ENCODE data around the gene BMP2K.

The BMP2K gene

GRCh38 chr4:78766026-78766425 lies 10.1 kb upstream of the BMP2K start:
- no peaks in the 10 kb centered on the region for H3K36me3 ChIP-seq (ENCODE audit: control insufficient read depth, low read depth, low read length)
- no peaks in the 10 kb centered on the region for H3K27me3 ChIP-seq (ENCODE audit: control insufficient read depth, insufficient read depth, low read length)
- H3K4me3 ChIP-seq (ENCODE audit: low read length) = no peak overlapping the region
- H3K9ac ChIP-seq (ENCODE audit: low read length) = no peak overlapping the region
- H3K27ac ChIP-seq (ENCODE audit: low read length) = no peak overlapping the region
- H3K9me3 ChIP-seq (ENCODE audit: control insufficient read depth, low read depth, low read length) = no peaks in the 10 kb centered on the region
- peaks cover 3% of the 10 kb centered on the region for H3K4me1 ChIP-seq (ENCODE audit: control insufficient read depth, low read depth, low read length)

- Histone ChIP-seq H3K9me3 (ENCODE audit: control insufficient read depth, low read depth, low read length) (no peaks in the 10 kb centered on the region), H3K4me1 (ENCODE audit: control insufficient read depth, low read depth, low read length) (peaks cover 3% of the 10 kb centered on the region), H3K4me3 (ENCODE audit: low read length) (no peak overlapping the region), H3K9ac (ENCODE audit: low read length) (no peak overlapping the region), H3K36me3 (ENCODE audit: control insufficient read depth, low read depth, low read length) (no peaks in the 10 kb centered on the region), H3K27ac (ENCODE audit: low read length) (no peak overlapping the region), H3K27me3 (ENCODE audit: control insufficient read depth, insufficient read depth, low read length) (no peaks in the 10 kb centered on the region)
Observed at GRCh38 chr4:78766650-78767049, 9.5 kb upstream of the BMP2K start.

- Histone ChIP-seq H3K27me3 (ENCODE audit: control insufficient read depth, insufficient read depth, low read length) (no peaks in the 10 kb centered on the region), H3K27ac (ENCODE audit: low read length) (no peak overlapping the region), H3K4me1 (ENCODE audit: control insufficient read depth, low read depth, low read length) (peaks cover 3% of the 10 kb centered on the region), H3K9ac (ENCODE audit: low read length) (no peak overlapping the region), H3K9me3 (ENCODE audit: control insufficient read depth, low read depth, low read length) (no peaks in the 10 kb centered on the region), H3K4me3 (ENCODE audit: low read length) (no peak overlapping the region), H3K36me3 (ENCODE audit: control insufficient read depth, low read depth, low read length) (no peaks in the 10 kb centered on the region)
Observed at GRCh38 chr4:78767350-78767749, 8.8 kb upstream of the BMP2K start.

- Histone ChIP-seq H3K4me1 (ENCODE audit: control insufficient read depth, low read depth, low read length) (peaks cover 3% of the 10 kb centered on the region), H3K9ac (ENCODE audit: low read length) (no peak overlapping the region), H3K9me3 (ENCODE audit: control insufficient read depth, low read depth, low read length) (no peaks in the 10 kb centered on the region), H3K27me3 (ENCODE audit: control insufficient read depth, insufficient read depth, low read length) (no peaks in the 10 kb centered on the region), H3K27ac (ENCODE audit: low read length) (no peak overlapping the region), H3K36me3 (ENCODE audit: control insufficient read depth, low read depth, low read length) (no peaks in the 10 kb centered on the region), H3K4me3 (ENCODE audit: low read length) (no peak overlapping the region)
Observed at GRCh38 chr4:78768452-78769180, 7.5 kb upstream of the BMP2K start.

- H3K9me3 ChIP-seq (ENCODE audit: control insufficient read depth, low read depth, low read length) = no peaks in the 10 kb centered on the region
- no peak overlapping the region for H3K4me3 ChIP-seq (ENCODE audit: low read length)
- H3K36me3 ChIP-seq (ENCODE audit: control insufficient read depth, low read depth, low read length) = no peaks in the 10 kb centered on the region
- H3K4me1 ChIP-seq (ENCODE audit: control insufficient read depth, low read depth, low read length) = peaks cover 10% of the 10 kb centered on the region
- H3K9ac ChIP-seq (ENCODE audit: low read length) = no peak overlapping the region
- H3K27ac ChIP-seq (ENCODE audit: low read length) = no peak overlapping the region
- H3K27me3 ChIP-seq (ENCODE audit: control insufficient read depth, insufficient read depth, low read length) = no peaks in the 10 kb centered on the region
Observed at GRCh38 chr4:78770091-78770642, 6.0 kb upstream of the BMP2K start.

- H3K9me3 ChIP-seq (ENCODE audit: control insufficient read depth, low read depth, low read length) = no peaks in the 10 kb centered on the region
- no peaks in the 10 kb centered on the region for H3K36me3 ChIP-seq (ENCODE audit: control insufficient read depth, low read depth, low read length)
- no peak overlapping the region for H3K4me3 ChIP-seq (ENCODE audit: low read length)
- no peak overlapping the region for H3K27ac ChIP-seq (ENCODE audit: low read length)
- no peak overlapping the region for H3K9ac ChIP-seq (ENCODE audit: low read length)
- H3K27me3 ChIP-seq (ENCODE audit: control insufficient read depth, insufficient read depth, low read length) = no peaks in the 10 kb centered on the region
- peaks cover 8% of the 10 kb centered on the region for H3K4me1 ChIP-seq (ENCODE audit: control insufficient read depth, low read depth, low read length)
Observed at GRCh38 chr4:78772526-78773091, 3.5 kb upstream of the BMP2K start.

GRCh38 chr4:78774417-78774816 lies 1.7 kb upstream of the BMP2K start:
- peaks cover 8% of the 10 kb centered on the region for H3K4me1 ChIP-seq (ENCODE audit: control insufficient read depth, low read depth, low read length)
- no peak overlapping the region for H3K4me3 ChIP-seq (ENCODE audit: low read length)
- H3K27ac ChIP-seq (ENCODE audit: low read length) = no peak overlapping the region

GRCh38 chr4:78775303-78776078 lies 659 bp upstream of the BMP2K start:
- Histone ChIP-seq H3K36me3 (ENCODE audit: control insufficient read depth, low read depth, low read length) (no peaks in the 10 kb centered on the region), H3K4me1 (ENCODE audit: control insufficient read depth, low read depth, low read length) (peaks cover 15% of the 10 kb centered on the region), H3K4me3 (ENCODE audit: low read length) (peak overlapping the region; percentile 61), H3K9me3 (ENCODE audit: control insufficient read depth, low read depth, low read length) (no peaks in the 10 kb centered on the region), H3K27ac (ENCODE audit: low read length) (peak overlapping the region; percentile 94), H3K27me3 (ENCODE audit: control insufficient read depth, insufficient read depth, low read length) (no peaks in the 10 kb centered on the region), H3K9ac (ENCODE audit: low read length) (peak overlapping the region; percentile 95)

More at GRCh38 chr4:78774417-78774816, 1.7 kb upstream of the BMP2K start:
- no peaks in the 10 kb centered on the region for H3K27me3 ChIP-seq (ENCODE audit: control insufficient read depth, insufficient read depth, low read length)
- peak overlapping the region; percentile 95 for H3K9ac ChIP-seq (ENCODE audit: low read length)
- no peaks in the 10 kb centered on the region for H3K9me3 ChIP-seq (ENCODE audit: control insufficient read depth, low read depth, low read length)
- no peaks in the 10 kb centered on the region for H3K36me3 ChIP-seq (ENCODE audit: control insufficient read depth, low read depth, low read length)

GRCh38 chr4:78776729-78777575 lies 802 bp downstream of the BMP2K start:
- H3K9ac ChIP-seq (ENCODE audit: low read length) = peak overlapping the region; percentile 66
- H3K4me3 ChIP-seq (ENCODE audit: low read length) = peak overlapping the region; percentile 67
- no peak overlapping the region for H3K27ac ChIP-seq (ENCODE audit: low read length)
- peaks cover 15% of the 10 kb centered on the region for H3K4me1 ChIP-seq (ENCODE audit: control insufficient read depth, low read depth, low read length)
- no peaks in the 10 kb centered on the region for H3K27me3 ChIP-seq (ENCODE audit: control insufficient read depth, insufficient read depth, low read length)
- H3K9me3 ChIP-seq (ENCODE audit: control insufficient read depth, low read depth, low read length) = no peaks in the 10 kb centered on the region
- H3K36me3 ChIP-seq (ENCODE audit: control insufficient read depth, low read depth, low read length) = no peaks in the 10 kb centered on the region

GRCh38 chr4:78777576-78777940 lies 1.4 kb downstream of the BMP2K start:
- Histone ChIP-seq H3K9me3 (ENCODE audit: control insufficient read depth, low read depth, low read length) (no peaks in the 10 kb centered on the region), H3K4me3 (ENCODE audit: low read length) (peak overlapping the region; percentile 67), H3K9ac (ENCODE audit: low read length) (peak overlapping the region; percentile 66), H3K27me3 (ENCODE audit: control insufficient read depth, insufficient read depth, low read length) (no peaks in the 10 kb centered on the region), H3K36me3 (ENCODE audit: control insufficient read depth, low read depth, low read length) (no peaks in the 10 kb centered on the region), H3K4me1 (ENCODE audit: control insufficient read depth, low read depth, low read length) (peaks cover 15% of the 10 kb centered on the region), H3K27ac (ENCODE audit: low read length) (no peak overlapping the region)

GRCh38 chr4:78778530-78778929 lies 2.4 kb downstream of the BMP2K start:
- H3K27me3 ChIP-seq (ENCODE audit: control insufficient read depth, insufficient read depth, low read length) = no peaks in the 10 kb centered on the region
- no peak overlapping the region for H3K9ac ChIP-seq (ENCODE audit: low read length)
- peaks cover 15% of the 10 kb centered on the region for H3K4me1 ChIP-seq (ENCODE audit: control insufficient read depth, low read depth, low read length)
- peak overlapping the region; percentile 67 for H3K4me3 ChIP-seq (ENCODE audit: low read length)
- H3K27ac ChIP-seq (ENCODE audit: low read length) = no peak overlapping the region
- no peaks in the 10 kb centered on the region for H3K9me3 ChIP-seq (ENCODE audit: control insufficient read depth, low read depth, low read length)
- H3K36me3 ChIP-seq (ENCODE audit: control insufficient read depth, low read depth, low read length) = no peaks in the 10 kb centered on the region
